ENCODE results near the gene KRT72.

Gene KRT72

DNA sequence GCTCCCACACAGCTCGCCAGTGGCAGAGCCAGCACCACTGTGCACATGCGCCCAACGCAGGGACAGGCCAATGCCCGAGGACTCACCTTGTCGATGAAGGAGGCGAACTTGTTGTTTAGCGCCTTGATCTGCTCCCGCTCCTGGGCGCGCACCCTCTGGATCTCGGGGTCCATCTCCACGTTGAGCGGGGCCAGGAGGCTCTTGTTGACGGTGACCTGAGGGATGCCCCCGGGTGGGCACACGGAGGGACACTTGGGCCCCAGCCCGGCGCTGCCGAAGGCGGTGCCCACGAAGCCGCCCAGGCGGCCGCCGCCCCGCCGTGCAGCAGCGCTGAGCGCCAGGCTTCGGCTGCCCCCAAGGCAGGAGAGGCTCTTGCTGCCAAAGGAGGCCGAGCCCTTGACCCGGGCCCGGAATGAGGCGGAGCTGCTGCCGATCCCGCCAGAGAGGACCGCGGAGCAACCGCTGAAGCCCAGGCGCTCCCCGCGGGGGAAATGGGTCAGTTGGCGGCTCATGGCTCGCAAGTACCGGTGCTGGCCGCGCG lies at the start of gene KRT72:
Gene KRT72, minus strand, starts transcription at position 523 of the 541 bp plus-strand sequence. Its CDS starts 11 bp downstream, at position 512.
- no peak for DNase-seq (ENCODE audit: low read depth in 2 of 2)

DNA sequence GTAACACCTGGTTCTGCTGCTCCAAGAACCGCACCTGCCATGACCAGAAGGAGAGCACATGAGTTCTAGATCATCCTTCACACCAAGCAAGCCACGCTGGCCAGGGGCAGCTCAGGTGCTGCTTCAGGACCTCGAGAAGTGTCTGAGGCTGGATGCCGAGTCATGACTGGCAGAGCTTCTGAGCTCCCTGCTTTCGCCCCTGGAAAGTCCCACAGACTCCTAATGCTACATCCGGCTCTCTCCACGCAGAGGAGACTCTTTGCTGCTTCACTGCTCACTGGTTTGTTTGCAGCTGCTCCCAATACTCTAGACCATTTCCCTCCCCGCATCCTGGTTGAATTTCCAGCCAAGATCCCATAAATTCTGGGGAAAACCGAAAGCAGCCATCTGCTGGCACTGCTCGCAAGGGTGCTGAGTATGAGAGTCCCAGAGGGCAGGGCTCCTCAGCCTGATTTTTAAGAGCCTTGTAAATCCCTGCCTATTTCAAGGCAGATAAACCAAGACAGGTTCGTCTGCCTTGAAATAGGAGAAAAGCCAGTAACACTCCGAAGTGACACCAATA lies 49.3 kb upstream of the KRT72 start:
- DNase-seq (ENCODE audit: low read depth in 2 of 2) = no peak

DNA sequence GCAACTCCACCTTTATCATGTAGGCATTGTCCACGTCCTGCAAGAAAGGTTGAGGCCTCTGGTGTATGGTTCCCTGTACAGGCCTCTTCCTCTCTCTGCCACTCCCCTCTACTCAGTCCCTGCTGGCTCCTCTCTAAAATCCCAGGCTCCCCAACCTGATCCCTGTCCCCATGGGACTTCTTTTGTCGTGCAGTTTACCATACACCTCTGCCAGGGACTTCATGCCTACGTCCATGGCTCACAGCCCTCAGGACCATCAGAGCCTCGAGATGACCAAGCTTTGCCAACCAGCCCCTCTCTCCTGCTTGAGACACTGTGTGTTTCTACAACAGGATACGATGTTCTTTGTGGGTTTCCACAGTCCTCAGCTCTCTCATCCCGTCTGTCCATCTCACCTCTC lies 47.8 kb upstream of the KRT72 start:
- DNase-seq (ENCODE audit: low read depth in 2 of 2) = no peak

DNA sequence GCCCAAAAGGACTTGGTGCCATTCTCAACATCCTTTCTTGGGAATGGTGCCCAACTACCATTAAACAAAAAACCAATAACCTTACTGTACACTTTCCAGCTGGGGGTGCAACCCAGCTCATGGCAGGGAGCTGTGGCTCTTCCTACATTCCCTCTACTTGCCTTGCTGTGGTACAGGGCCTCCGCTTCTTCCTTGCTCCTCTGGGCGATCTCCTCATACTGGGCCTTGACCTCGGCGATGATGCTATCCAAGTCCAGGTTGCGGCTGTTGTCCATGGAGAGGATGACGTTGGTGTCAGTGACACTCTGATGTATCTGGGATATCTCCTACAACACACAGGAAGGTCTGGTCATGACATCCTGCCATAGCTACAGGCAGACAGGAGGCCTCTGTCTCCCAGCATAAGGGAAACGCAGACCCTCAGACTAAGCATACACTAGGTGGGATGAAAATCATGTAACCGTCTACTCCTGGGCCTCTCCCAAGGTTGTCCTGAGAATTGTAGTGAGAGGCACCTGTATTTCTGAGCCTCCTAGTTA lies 46.8 kb upstream of the KRT72 start:
- no peak for DNase-seq (ENCODE audit: low read depth in 2 of 2)

DNA sequence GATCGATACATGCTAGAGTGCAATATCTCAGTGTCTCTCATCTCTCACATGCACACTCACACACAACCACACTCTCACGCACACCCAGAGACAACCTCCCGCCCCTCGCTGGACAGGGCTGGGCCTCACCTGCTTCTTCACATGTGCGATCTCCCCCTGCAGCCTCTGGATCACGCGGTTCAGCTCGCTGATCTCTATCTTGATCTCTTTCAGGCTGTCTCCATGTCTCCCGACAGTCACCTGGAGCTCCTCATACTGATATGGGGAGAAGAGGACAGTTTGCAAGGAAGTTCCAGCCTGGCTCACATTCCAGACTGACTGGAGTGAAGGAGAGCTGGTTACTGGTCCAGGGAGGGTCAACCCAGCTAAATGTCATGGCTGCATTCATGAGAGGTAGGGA lies 46.3 kb upstream of the KRT72 start:
- no peak for DNase-seq (ENCODE audit: low read depth in 2 of 2)

DNA sequence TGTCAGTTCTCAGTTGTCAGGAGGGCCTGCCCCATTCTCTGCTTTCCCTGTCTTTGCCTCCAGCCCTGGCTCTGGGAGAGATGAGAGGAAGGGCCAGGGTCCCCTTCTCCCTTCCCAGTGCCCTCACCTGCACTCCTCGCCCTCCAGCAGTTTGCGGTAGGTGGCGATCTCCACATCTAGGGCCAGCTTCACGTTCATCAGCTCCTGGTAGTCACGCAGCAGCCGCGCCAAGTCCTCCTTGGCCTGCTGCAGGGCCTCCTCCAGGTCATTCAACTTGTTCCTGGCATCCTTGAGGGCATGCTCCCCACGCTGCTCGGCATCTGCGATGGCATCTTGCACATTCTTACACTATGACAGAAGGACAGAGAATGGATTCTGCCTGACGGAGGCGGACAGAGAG lies 45.4 kb upstream of the KRT72 start:
- DNase-seq (ENCODE audit: low read depth in 2 of 2) = no peak

DNA sequence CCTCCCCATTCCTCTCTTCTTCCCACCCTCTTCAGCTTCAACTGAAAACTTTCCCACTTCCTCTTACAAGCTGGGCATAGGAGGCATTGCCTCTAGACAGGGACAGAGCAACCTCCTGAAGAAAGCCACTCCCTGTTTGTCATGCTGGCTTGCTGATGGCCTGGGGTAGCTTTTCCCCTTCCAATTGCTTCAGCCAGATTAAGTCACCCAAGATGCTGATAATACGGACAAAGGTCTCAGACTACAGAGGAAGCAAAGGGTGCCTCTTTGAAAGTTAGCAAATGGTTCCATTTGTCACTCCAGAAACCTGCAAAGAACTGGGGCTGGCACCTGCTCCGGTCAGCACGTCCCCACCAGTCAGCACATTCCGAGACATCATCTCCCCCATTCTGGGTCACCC lies 44.7 kb upstream of the KRT72 start:
- no peak for DNase-seq (ENCODE audit: low read depth in 2 of 2)

DNA sequence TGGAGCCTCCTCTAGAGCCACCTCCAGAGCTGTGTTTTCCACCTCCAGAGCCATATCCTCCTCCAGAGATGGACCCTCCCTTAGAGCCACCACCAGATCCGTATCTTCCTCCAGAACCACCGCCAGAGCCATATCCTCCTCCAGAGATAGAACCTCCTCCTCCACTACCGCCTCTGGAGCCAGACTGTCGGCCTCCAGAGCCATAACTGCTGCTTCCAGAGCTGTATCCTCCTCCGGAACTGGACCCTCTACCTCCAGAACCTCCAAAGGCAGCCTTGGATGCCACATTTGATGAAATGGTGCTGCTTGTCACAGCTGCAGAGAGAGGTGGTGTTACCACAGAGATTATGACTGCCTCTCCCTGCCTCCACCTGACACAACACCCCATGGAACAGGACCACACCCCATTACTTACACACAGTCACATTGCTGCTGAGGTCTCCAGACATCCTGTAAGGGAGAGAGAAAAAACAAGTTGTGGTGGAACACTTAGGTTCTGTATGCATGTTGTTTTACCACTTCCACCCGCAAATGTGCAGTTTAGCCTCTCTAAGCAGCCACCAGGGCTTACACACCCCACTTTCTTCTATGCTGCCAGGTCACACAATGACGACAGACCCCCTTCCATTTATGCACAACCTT lies 44.0 kb upstream of the KRT72 start:
- no peak for DNase-seq (ENCODE audit: low read depth in 2 of 2)

DNA sequence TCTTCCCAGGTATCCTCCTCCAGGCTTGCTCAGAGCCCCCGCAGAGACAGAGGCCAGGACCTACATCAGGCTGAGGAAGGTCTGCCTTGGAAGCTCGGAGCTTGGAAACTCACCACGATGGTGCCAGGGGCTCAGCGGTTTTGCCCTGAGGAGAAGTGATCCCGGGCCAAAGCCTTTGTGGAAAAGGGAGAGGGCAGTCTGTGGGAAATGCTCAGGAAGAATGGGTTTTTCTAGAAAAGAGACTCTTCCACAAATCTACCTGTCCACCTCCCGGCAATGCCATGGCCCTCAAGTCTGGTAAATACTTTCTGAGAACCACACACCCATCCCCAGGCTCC lies 42.8 kb upstream of the KRT72 start:
- no peak for DNase-seq (ENCODE audit: low read depth in 2 of 2)

DNA sequence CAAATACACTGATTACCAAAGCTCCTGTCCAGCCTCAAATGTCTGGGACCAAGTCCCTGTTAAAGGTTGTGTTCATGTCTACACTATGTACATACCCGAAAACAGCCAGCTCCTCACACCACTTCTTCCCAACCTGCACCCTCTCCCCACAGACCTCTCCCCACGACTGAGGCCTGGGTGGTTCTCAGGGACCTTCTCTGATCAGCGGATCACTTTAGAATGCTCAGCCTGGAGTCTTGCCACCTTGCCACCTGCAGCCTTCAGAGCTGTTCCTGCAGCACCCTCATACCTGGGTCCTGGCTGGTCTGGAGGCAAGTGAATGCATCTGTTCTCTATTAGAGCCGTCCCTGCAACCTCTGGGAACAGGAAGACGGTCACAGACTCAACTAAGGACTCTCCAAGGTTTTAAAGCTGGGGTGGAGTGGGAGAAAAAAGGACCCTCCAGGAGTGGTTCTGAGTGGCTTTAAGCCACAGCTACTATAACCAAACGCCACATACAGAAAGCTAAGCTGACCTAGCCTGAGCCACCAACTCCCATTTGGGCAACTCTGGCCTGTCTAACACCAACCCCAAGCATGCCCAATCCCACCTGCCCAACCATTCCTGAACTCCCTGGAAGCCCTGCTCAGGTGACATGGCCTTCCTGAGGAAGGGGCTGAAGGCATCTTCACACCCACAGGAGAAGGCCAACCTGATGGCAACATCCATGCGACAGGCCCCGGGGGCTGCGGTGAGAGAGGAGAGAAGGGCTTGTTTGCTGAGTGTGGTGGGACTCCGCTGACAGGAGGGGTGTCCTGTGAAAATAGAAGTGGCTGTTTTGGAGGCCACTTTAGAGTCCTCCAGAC lies 42.2 kb upstream of the KRT72 start:
- DNase-seq (ENCODE audit: low read depth in 2 of 2) = no peak

DNA sequence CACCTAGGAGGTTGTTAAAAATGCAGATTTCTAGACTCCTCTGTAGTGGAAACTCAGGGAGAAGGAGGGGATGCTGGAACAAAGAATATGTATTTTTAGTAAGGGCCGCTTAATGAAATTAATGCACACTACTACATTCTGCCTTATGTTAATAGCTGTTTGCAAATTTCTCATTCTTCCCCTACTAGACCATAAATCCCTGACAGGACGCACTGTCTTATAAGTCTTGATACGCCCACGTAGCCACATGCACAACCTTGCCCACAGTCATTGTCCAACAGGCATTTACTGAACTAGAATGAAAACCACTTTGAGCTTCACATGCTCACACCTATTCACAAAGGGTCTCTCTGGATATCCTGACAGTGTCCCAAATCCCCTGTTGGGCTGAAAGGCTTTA lies 40.2 kb upstream of the KRT72 start:
- DNase-seq (ENCODE audit: low read depth in 2 of 2) = no peak

DNA sequence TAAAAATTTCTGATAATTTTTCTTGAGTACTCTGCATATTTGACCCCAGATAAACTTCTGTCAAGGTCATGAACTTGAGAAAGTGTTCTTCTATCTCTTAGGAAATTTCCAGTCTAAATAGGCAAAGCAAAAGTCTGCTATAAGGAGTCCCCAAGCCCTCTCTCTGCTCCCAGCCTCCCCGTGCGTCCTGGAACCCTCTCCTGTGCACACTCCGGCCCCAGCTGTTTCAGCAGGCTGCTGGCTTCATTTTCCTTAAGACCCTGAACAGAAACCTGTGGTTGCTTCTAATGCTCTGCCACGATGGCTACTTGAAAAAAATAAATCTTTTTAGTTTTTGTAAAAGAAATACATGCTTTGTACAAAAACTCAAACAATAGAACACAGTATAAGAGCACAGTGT lies 36.0 kb upstream of the KRT72 start:
- no peak for DNase-seq (ENCODE audit: low read depth in 2 of 2)

DNA sequence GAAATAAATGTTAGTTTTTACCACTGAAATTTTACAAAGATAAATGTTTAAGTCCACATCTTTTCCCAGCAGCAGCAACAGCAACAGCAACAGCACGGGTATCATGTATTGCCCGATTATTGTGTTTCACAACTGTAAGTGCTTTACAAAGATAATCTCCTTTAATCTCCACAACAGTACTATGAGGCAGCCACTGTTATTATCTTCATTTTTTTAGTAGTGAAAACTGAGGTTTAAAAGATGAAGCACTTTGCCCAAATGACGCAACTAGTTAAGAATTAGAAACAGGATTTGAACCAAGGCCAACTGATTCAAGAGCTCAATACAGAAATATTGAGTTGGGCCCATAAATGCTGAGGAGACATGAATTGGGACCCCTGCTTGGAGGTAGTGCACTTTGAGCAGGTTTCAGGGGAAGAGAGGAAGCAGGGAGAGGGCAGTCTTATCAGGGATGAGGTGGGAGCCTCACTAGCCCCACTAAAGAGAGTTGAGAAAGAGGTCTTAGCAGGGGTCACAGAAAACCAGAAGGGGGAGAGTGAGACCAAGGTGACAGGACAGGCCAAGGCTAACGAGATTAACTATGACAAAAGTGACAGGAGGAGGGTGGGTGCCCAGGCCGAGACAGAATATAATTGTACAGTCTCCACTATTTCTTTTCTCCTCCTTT lies 35.5 kb upstream of the KRT72 start:
- peak in 1 of 2 experiments; percentile 1 for DNase-seq (ENCODE audit: low read depth in 2 of 2)

DNA sequence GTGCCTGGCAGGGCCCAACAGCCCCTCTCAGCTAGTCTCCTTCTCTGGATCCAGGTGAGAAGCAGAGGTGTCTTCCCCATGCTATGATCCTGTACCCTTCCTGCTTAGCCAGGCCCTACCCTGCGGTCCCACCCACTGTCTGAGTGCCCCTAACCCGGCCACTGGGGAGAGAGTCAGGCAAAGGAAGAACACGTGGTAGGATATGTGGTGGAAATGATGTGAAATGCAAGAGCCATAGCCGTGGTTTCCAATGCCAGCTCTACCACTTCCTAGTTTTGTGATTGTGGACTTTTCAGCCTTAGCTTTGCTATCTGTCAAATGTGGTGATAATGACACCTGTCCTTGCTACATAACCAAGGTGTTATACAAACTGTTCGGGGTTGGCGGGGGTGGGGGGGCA lies 34.9 kb upstream of the KRT72 start:
- DNase-seq (ENCODE audit: low read depth in 2 of 2) = no peak

DNA sequence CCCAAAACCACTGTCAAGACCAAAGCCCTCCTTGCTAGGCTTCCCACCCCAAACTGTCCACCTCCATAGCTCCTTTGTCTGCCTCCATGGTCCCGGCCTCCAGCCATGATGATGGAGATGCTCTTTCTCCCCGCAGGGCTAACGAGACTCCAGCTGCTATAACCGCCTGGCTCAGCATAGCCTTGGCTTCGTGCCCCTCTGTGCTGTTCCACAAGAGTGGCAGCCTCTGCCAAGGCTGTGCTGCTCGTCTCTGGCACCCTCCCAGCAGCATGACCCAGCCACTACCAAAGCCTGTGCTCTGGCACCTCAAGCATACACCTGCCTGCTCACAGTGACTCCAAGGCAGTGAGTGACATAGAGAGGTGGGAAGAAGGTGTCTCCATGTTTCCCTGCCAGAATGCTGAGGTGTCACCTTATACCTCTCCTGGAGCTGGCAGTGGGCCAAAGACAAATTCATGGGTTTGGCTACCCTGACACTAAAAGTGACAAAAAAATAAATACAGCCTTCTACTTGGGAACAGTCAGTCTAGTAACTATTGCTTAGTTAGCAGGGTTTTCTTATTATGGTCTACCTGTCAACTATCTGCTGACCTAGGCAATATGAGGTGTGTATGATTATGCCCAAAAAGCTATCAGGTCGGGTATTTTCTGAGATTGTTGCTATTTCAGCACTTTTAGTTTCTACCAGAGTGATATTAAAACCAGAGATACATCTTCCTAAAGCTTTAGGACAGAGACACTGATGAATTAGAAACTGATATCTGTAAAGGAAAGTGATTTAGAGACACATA lies 33.2 kb upstream of the KRT72 start:
- DNase-seq (ENCODE audit: low read depth in 2 of 2) = no peak

DNA sequence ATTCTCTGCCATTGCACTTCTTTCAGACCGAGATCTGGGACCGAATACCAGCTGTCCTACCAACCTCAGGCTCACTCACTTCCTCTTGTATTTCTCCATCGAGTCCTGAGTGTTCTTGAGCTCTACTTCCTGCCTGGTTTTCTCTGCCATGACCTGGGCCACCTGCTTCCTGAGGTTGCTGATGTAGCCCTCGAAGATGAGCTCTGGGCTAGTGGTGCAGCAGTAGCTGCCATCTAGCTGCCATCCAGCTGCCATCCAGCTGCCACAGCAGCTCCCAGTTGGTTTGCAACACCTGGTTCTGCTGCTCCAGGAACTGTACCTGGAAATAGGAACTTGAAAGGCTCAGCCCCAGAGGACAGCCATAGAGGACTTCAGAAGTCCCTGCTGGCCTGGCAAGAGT lies 32.1 kb upstream of the KRT72 start:
- DNase-seq (ENCODE audit: low read depth in 2 of 2) = no peak

DNA sequence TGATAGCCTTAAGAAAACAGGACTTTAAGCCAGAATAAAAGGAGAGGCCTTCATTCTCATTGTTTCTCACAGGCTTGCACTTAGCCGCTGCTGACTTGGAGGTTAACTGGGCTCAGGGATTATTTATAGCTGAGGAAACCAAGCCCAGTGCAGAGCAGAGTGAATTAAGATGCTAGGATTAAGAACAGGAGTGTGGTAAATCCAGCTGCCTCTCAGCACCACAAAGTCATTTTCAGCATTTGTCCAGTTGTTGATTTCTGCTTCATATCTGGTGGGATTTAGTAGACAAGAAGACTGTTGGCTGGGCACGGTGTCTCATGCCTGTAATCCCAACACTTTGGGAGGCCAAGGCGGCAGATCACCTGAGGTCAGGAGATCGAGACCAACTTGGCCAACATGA lies 31.4 kb upstream of the KRT72 start:
- DNase-seq (ENCODE audit: low read depth in 2 of 2) = no peak

DNA sequence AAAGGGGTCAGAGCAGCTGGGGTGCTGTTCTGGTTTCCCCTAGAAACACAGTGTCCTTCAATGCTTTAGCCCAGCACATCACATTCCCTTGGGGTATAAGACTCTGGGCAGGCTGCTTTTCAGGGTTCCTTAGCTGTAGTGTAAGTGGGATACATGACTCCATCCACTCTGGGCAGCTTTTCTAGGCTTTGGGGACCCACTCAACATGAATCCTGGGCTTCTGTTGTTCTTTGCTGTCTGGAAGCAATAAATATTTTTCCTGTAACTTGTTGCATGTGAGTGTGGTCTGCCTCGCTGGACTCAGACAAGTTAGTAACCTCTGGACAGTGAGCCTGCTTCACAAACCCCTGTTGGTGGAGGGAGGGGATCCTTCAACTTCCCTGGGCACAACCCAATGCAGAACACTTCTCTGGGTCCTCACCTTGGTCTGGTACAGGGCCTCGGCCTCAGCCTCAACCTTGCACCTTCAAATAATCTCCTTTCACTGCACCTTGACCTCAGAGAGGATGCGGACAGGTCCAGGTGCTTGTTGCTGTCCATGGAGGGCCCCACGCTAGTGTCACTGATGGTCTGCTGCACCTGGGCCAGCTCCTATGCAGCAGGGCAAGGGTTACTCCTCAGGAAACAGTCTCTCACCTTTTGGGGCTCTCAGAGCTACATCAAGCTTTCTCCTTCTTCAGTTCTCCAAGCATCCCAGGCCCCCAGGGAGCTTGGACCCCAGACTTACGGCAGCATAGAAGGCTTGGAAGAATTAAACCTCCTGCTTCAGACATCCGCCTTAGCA lies 30.6 kb upstream of the KRT72 start:
- no peak for DNase-seq (ENCODE audit: low read depth in 2 of 2)

DNA sequence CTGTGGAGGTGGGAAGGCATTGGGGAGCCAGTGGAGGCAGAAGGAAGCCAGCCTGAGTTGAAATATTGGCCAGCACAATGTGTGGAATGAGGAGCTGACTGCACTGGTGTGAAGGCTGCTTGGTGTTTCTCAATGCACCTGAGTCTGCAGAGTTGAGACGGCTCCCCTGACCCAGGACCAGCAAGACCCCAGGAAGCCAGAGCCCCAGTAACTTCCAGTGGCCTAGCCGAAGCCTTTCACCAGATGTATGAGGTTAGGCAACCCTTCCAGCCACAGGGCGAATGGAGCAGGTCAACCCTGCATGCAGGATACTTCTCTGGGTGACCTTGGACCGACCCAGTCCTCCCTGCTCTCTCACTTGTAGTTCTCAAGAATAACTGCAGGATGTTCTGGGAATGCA lies 30.0 kb upstream of the KRT72 start:
- no peak for DNase-seq (ENCODE audit: low read depth in 2 of 2)

DNA sequence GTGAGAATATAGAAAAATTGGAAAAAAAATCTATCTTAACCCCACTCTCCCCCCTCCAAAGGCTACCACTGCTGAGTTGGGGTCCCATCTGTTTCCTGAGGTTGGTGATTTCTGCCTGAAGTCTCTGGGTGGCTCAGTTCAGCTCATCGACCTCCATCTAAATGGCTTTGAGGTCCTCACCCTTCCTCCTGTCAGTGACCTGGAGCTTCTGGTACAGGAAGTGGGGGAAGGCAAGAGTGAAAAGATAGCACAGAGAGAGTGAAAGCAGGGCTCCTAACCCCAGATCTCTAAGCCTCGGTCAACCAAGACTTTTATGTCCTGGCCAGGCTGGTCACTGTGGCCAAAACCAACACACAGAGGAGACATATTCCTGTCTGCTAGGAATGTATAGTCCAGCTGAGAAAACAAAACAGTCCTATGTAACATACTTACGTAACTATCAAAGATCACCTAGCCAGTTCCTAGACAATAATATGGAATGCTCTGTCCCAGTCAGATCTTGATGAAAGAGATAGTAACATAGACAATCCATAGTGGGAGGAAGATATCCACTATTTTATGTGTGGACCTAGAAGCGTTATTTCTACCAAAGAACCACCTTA lies 29.4 kb upstream of the KRT72 start:
- DNase-seq (ENCODE audit: low read depth in 2 of 2) = no peak

All from fibroblast of skin of left biceps (primary cell).